ENCODE data around the gene REXO1.

DNA sequence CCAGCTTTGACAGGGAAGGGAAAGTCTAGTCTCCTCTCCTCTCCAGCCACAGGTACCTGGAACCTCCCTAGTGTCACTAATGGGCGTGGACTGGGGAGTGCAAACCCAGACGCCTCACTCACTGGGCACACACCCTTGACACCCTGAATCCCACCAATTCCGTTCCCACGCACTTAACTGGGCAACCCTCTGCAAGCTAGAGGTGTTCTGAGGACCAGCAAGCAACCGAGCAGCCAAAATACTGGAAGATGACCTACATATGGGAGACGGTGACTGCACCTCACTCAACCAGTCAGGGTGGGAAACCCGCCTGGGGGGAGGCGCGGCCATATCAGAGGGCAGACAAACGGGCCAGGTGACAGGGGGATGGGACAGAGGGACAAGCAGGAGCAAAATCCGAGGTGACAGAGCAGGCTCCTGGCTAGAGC, 36.0 kb upstream of the REXO1 start:
- no peak for TF ChIP-seq POLR2A (IDR thresholded peaks at IDR 0.05; ENCODE audit: low read depth, low read length)
- no peak for TF ChIP-seq TAF1 (IDR thresholded peaks at IDR 0.05; ENCODE audit: low read depth, low read length)

Data from GM12891 (cell line).